PC-9 (cell line): ENCODE measurements around the gene MCTP1. TPM values are rescaled to one million over a fixed set of nuclear protein-coding genes. Genes with fewer than 3 reads are reported as not detected.

ENCODE experiments used
- BruUV-seq: library from RNA; stranded (reverse); fragments of 400-500 nt; replicated peaks from 2 replicates; lab custom pipeline; 2021; lab: Mats Ljungman, UMichigan
- CTCF ChIA-PET: fragments of 300-600 bp; sonication (Branson Sonifier 250); formaldehyde crosslinking; loops from one replicate; lab custom pipeline; 2022; ENCODE audit warnings: antibody characterized with exemption; lab: Charles Lee
- POLR2A ChIA-PET: fragments of 300-600 bp; sonication (Branson Sonifier 250); formaldehyde crosslinking; loops from one replicate; lab custom pipeline; 2022; ENCODE audit warnings: antibody characterized with exemption; ENCODE audit not compliant: unreplicated experiment; lab: Charles Lee
- DNase-seq, 2 experiments: peaks; one replicate each; pipeline versions ENCODE4 v3.0.0 to v3.0.0-alpha.2; 2015 to 2022; ENCODE audit warnings: mixed read lengths in 1 of 2
- H2AFZ ChIP-seq: fragments of 200-600 bp; sonication (generic); 2 replicates; pipeline ENCODE4 v1.8.1; 2017; ENCODE audit warnings: antibody characterized with exemption
- H3F3A ChIP-seq: fragments of 200-600 bp; sonication (generic); 2 replicates; pipeline ENCODE4 v1.8.1; 2017; ENCODE audit warnings: antibody characterized with exemption, mild to moderate bottlenecking, low read depth; ENCODE audit not compliant: insufficient read depth
- H3K27ac ChIP-seq: fragments of 200-600 bp; sonication (generic); 2 replicates; pipeline ENCODE4 v1.6.1; 2016; ENCODE audit warnings: mixed run types
- H3K27me3 ChIP-seq: fragments of 200-600 bp; sonication (generic); 2 replicates; pipeline ENCODE4 v1.6.1; 2016; ENCODE audit warnings: low read depth, mixed run types; ENCODE audit not compliant: insufficient read depth
- H3K36me3 ChIP-seq: fragments of 200-600 bp; sonication (generic); 2 replicates; pipeline ENCODE4 v1.6.1; 2016; ENCODE audit warnings: low read depth, mixed run types
- H3K4me1 ChIP-seq: fragments of 200-600 bp; sonication (generic); replicated peaks from 2 replicates; pipeline ENCODE4 v1.6.1; 2016; ENCODE audit warnings: mixed run types; ENCODE audit not compliant: insufficient read depth
- H3K4me2 ChIP-seq: fragments of 200-600 bp; sonication (generic); 2 replicates; pipeline ENCODE4 v1.6.1; 2017; ENCODE audit warnings: mixed run types
- H3K4me3 ChIP-seq: fragments of 200-600 bp; sonication (generic); 2 replicates; pipeline ENCODE4 v1.6.1; 2016; ENCODE audit warnings: mixed run types
- H3K79me2 ChIP-seq: fragments of 200-600 bp; sonication (generic); 2 replicates; pipeline ENCODE4 v1.6.1; 2017; ENCODE audit warnings: low read depth, mixed run types
- H3K9me2 ChIP-seq: fragments of 200-600 bp; sonication (generic); 2 replicates; pipeline ENCODE4 v1.8.1; 2017; ENCODE audit warnings: mild to moderate bottlenecking; ENCODE audit not compliant: insufficient read depth
- H3K9me3 ChIP-seq: fragments of 200-600 bp; sonication (generic); 2 replicates; pipeline ENCODE4 v1.8.1; 2016; ENCODE audit warnings: low read depth; ENCODE audit not compliant: insufficient read depth
- H4K20me1 ChIP-seq: fragments of 200-600 bp; sonication (generic); 2 replicates; pipeline ENCODE4 v1.8.1; 2017; ENCODE audit not compliant: insufficient read depth
- EZH2 ChIP-seq: fragments of 200-600 bp; sonication (generic); IDR thresholded peaks from 2 replicates; pipeline ENCODE4 v1.8.0; 2017; ENCODE audit warnings: antibody characterized with exemption, low read depth
- intact Hi-C: fragments of 100-400 bp; cut with micrococcal nuclease; formaldehyde crosslinking; loops from one replicate; pipeline ENCODE4 v1.10.0; 2022; ENCODE audit not compliant: unreplicated experiment
- total RNA-seq: library from RNA; stranded (reverse); gene quantifications from 2 replicates; pipeline ENCODE4 v1.2.3, GENCODE V29; 2021
- TF ChIP-seq, protein P1 (sequence below): fragments of 200-600 bp; sonication (generic); conservative IDR thresholded peaks from 2 replicates; pipeline ENCODE4 v1.6.1; 2017; ENCODE audit warnings: mixed run types, antibody characterized with exemption, mild to moderate bottlenecking, moderate library complexity

The MCTP1 gene
- total RNA-seq, 1 experiment from 2014 or later, result 3.9 TPM

DNA sequence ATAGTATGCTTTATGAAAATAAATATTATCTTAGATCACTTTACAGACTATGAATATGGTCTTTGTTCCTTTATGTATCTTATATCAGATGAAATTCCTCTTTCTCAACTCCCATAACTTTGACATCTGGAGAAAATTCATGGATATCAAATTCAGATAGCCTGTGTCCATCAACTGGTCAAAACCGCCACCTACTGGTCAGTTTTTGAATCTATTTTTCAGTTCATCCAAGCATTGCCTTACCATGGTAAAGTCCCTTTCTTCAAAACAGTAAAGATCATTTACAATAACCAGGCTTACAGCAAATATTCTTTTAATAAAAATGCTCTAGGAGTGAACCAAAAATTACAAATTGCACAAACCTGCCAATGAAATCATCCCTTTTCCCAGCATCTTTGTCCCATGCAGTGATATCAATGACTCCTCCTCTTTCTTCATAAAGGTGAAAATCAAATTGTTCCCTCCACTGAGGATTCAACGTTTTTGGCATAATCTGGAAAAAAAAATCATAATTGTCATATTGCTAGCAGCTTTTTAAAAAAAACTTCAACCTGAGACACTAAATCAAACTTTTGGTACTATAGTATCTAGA lies 375.9 kb downstream of the MCTP1 start:
- DNase-seq, result no peak
- ChIA-PET CTCF (no interaction called here), POLR2A (no interaction called here)
- no peaks in the 10 kb centered on the region for H3F3A ChIP-seq
- no peak overlapping the region for H3K27ac ChIP-seq
- H4K20me1 ChIP-seq, result no peaks in the 10 kb centered on the region
- no peak overlapping the region for H2AFZ ChIP-seq
- intact Hi-C loops, result loop anchor here (5.0 kb wide), 1 partner anchor 382 kb away; no protein-coding TSS in a partner anchor
- TF ChIP-seq EZH2, result no peak
- TF ChIP-seq, protein P1, sequence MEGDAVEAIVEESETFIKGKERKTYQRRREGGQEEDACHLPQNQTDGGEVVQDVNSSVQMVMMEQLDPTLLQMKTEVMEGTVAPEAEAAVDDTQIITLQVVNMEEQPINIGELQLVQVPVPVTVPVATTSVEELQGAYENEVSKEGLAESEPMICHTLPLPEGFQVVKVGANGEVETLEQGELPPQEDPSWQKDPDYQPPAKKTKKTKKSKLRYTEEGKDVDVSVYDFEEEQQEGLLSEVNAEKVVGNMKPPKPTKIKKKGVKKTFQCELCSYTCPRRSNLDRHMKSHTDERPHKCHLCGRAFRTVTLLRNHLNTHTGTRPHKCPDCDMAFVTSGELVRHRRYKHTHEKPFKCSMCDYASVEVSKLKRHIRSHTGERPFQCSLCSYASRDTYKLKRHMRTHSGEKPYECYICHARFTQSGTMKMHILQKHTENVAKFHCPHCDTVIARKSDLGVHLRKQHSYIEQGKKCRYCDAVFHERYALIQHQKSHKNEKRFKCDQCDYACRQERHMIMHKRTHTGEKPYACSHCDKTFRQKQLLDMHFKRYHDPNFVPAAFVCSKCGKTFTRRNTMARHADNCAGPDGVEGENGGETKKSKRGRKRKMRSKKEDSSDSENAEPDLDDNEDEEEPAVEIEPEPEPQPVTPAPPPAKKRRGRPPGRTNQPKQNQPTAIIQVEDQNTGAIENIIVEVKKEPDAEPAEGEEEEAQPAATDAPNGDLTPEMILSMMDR, result peak; percentile 85
- no peaks in the 10 kb centered on the region for H3K36me3 ChIP-seq
- no peaks in the 10 kb centered on the region for H3K79me2 ChIP-seq
- H3K27me3 ChIP-seq, result no peaks in the 10 kb centered on the region
- no peaks in the 10 kb centered on the region for H3K9me3 ChIP-seq
- no peak overlapping the region for H3K4me2 ChIP-seq
- BruUV-seq, result no TSS peak
- H3K4me1 ChIP-seq, result no peaks in the 10 kb centered on the region
- H3K9me2 ChIP-seq, result no peaks in the 10 kb centered on the region; the same call in 1 of the 2 replicates
- no peak overlapping the region for H3K4me3 ChIP-seq

DNA sequence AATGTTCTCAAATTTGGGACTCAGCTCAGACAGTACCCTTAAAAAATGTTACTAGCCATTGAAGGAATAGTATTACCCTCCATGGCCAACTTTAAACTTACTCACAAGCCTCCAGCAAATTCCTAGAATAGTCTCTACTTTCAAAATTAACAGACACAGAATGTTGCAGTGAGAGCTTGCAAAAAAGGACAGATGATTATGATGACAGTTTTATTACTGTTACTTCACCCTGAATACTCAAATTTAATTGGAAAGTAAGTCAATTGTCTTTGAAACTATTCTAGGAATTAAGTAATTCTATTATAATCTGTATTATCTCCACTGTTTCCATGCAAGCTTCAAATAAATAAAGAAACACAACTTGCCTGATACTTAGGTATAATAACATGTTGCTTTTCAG lies 378.1 kb downstream of the MCTP1 start:
- no TSS peak for BruUV-seq

DNA sequence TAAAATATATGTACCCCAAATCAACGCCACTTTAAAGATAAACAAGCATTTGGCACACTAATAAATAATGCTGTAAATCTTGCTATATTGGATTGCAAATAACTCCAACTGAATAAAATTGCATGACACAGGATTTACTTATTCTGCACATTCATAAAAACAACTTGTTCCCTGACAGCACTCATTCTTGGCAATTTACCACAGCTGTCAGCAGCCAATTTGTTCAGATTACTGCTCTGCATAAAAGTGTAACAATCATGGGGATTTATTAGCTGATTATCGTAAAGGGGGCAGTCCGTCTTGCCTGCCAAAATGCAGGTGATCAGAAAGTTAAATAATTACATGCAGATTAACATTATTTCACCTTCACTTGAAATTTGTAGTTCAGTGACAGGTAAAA lies 381.2 kb downstream of the MCTP1 start:
- H3K4me1 ChIP-seq, result no peaks in the 10 kb centered on the region
- H3K79me2 ChIP-seq, result no peaks in the 10 kb centered on the region
- POLR2A ChIA-PET, result no interaction called here
- intact Hi-C loops, result no loop called here
- H2AFZ ChIP-seq, result no peak overlapping the region
- H3K4me2 ChIP-seq, result no peak overlapping the region
- no peaks in the 10 kb centered on the region for H3F3A ChIP-seq
- H3K27ac ChIP-seq, result no peak overlapping the region
- no peaks in the 10 kb centered on the region; the same call in 1 of the 2 replicates for H3K9me2 ChIP-seq
- no peak for DNase-seq
- BruUV-seq, result no TSS peak
- TF ChIP-seq, protein P1, result no peak
- TF ChIP-seq EZH2, result no peak
- H4K20me1 ChIP-seq, result no peaks in the 10 kb centered on the region
- H3K27me3 ChIP-seq, result no peaks in the 10 kb centered on the region
- CTCF ChIA-PET, result no interaction called here
- no peak overlapping the region for H3K4me3 ChIP-seq
- H3K9me3 ChIP-seq, result no peaks in the 10 kb centered on the region; the same call in 1 of the 2 replicates
- H3K36me3 ChIP-seq, result no peaks in the 10 kb centered on the region

More for the DNA sequence above, 378.1 kb downstream of the MCTP1 start:
- intact Hi-C loops, result loop anchor here (5.0 kb wide), 1 partner anchor 379 kb away; no protein-coding TSS in a partner anchor
- Histone ChIP-seq H3K27me3 (no peaks in the 10 kb centered on the region), H3F3A (no peaks in the 10 kb centered on the region), H3K9me2 (no peaks in the 10 kb centered on the region; the same call in 1 of the 2 replicates), H3K4me2 (no peak overlapping the region), H2AFZ (no peak overlapping the region), H3K4me3 (no peak overlapping the region), H3K36me3 (no peaks in the 10 kb centered on the region), H3K27ac (no peak overlapping the region), H3K9me3 (no peaks in the 10 kb centered on the region; the same call in 1 of the 2 replicates), H4K20me1 (no peaks in the 10 kb centered on the region), H3K4me1 (no peaks in the 10 kb centered on the region), H3K79me2 (no peaks in the 10 kb centered on the region)
- DNase-seq, result no peak
- CTCF ChIA-PET, result no interaction called here
- POLR2A ChIA-PET, result no interaction called here
- no peak for TF ChIP-seq EZH2
- TF ChIP-seq, protein P1, result no peak
